Stimulated activated CD8-positive, alpha-beta memory T cell treated with anti-CD3 and anti-CD28 coated beads, Interleukin-2, amount 100 ng/mL, for 48 hours (primary cell): ENCODE results near the gene DEDD2.

ENCODE experiments used
- DNase-seq, 2 donors: peaks; one replicate each; pipeline ENCODE4 v3.0.0-alpha.2; 2020; ENCODE audit warnings: low read depth in 2 of 2

Gene DEDD2

GRCh38 chr19:42173695-42174094 lies 43.8 kb downstream of the DEDD2 start:
- no peak for DNase-seq

- DNase-seq = no peak
Observed at GRCh38 chr19:42172261-42172660, 45.2 kb downstream of the DEDD2 start.

- DNase-seq = no peak
Observed at GRCh38 chr19:42170715-42171114, 46.8 kb downstream of the DEDD2 start.

GRCh38 chr19:42169486-42170413 lies 47.7 kb downstream of the DEDD2 start:
- no peak for DNase-seq

DNA sequence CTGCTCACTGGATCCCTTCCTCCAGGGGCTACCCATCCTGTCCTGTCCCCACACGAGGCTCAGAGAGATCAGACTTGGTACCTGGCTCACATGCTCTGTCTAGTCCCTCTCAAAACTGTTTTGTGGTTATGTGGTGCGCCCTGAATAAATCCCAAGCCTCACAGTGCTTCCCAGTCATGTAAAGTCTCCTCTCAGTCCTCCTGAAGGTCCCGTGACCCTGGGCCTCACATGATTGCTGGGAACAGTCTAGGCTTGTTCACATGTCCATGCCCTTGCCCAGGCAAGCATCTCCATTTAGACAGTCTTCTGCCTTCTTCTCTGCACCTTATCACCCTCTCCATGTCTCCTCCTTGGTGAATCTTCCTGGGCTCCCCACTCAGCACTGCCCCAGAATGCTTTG lies 49.3 kb downstream of the DEDD2 start:
- DNase-seq = no peak

DNA sequence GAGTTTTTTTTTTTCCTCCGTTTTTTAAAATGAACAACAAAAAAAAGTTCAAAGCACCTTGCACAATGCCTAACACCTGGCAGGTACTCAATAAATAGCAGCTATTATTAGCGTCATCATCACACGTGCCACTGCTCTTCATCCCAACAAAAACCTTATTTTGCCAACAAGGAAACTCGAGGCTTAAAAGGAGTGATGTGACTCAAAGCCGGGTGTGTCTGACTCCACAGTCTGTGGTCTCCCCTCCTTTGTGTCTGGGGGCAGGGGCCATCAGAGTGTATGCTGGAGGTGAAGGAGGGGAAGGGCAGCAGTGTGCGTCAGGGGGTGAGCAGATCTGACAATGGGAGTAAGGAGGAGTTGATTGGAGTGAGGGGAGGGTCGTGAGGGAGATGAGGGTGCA lies 51.2 kb downstream of the DEDD2 start:
- no peak for DNase-seq

DNA sequence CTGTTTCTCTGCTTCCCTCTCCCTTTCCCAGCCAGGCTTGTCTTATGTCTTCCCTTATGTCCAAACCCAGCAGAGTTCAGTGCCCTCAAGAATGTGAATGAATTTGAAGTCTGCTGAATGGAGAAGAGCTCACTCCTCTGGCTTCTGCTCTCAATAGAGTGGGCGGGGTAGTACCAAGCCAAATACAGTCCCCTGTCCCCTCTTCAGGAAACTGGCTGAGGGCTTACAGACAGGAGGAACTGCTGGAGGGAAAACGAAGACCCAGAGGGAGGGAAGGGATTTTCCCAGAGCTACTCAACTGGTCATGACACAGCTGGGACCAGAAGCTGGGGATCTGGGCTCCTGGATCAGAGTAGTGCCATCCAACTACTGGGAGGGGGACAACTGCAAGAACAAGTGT lies 52.3 kb downstream of the DEDD2 start:
- DNase-seq = no peak

- DNase-seq = no peak
Observed at GRCh38 chr19:42161616-42162263, 55.7 kb downstream of the DEDD2 start.

- DNase-seq = no peak
Observed at GRCh38 chr19:42159942-42160341, 57.5 kb downstream of the DEDD2 start.

DNA sequence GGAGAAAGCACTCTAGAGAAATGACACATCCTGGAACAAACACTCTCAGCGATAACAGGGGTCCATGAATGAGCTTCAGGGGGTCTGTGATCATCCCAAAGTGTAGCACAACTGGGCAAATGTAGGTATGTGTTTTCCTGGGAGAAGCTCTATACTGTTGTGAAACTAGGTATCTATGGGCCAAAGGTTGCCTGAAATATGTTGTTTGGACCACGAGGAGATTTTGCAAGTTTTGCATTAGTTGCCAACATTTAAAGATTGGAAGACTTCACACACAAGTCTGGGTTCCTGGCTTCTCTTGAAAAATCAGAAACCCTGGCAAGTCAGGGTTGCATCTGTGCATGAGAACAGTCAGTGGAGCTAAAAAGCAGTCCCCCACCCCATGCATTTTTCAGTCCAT lies 58.6 kb downstream of the DEDD2 start:
- DNase-seq = no peak

GRCh38 chr19:42156571-42156970 lies 60.9 kb downstream of the DEDD2 start:
- DNase-seq = no peak

DNA sequence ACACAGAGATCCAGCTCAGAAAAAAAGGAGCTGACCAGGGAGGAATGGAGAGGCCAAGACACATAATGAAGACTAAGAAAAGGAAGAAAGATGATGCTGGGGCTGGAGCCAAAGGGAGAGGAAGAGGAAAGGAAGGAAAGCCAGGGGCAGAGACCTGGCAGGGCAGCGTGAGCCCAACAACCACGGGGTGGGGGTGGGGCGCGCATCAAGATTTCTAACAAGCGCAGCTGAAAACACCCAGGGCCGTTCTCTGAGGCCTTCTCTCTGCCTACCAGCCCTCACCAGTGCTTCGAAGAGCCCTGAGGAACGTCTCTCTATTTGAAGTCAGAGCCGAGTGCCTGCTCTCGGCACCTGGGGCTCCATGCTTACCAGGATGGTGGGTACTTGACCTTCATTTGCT lies 61.7 kb downstream of the DEDD2 start:
- DNase-seq = no peak

DNA sequence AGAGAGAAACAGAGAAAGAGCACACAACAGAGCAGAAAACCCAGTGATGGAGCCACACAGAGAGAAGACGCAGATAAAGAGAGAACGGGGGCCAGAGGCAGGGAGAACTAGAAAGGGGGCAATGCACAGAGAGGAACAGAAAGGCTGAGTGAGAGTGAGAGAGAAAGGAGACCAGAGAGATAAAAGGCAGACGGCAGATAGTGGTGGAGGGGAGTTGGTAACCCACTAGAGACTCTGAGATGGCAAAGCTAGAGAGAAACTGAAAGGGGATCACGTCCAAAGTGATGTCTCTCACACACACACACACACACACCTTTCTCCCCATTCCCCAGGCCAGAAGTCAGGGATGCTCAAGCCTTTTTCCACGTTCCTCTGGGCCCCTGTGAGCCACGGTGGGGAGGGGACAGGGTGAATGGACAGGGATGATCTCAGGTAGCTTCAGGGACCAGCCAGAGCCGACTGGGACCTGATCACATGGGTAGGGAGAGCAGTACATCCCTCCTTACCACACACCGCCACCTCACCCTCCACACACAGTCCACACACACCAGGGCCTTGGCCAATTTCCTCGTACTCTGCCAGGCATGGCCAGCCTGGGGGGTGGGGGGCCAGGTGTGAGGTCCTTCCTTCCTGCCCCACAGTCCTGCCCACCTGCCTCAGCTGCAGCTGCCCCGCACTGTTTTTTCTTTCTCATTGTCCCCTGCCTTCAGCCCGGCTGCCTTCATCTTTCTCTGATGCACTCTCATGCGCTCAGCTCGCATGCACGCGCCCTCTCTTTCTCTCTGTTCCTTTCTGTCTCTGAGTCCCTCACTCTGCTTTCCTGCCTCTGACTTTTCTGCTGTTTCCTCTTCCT lies 62.8 kb downstream of the DEDD2 start:
- DNase-seq = no peak

DNA sequence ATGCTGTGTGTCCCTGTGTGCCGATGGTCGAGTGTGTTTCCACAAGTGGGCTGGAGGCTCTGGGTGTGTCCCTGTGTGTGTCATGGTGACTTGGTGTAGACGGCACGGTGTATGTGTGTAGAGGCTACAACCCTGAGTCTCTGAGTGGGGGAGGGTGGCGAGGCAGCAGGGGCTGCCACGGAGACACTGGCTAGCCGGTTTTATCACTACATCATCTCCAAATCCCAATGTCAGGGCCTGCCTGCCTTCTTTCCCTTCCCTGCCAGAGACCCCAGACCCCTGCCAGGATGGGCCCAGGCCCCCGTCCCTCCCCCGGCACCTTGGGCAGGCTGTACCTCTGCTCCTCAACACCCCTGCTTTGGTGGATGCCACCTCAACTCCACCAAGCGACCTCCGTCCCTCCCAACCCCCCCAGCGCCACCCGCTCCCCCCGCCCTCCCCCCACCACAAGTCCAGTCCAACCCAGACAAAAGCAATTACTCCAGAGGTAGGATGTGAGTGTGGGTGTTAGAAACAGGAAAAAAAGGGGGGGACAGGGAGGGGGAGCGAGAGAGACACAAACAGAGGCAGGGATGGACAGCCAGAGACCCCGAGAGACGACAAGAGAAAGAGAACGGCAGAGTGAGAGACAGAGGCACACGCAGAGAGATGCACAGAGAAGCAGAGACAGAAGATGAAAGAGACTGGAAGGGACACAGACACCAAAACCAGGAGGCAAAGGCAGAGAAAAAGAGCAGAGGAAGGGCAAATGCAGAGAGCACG lies 63.6 kb downstream of the DEDD2 start:
- no peak for DNase-seq

GRCh38 chr19:42152910-42153671 lies 64.4 kb downstream of the DEDD2 start:
- DNase-seq = no peak

GRCh38 chr19:42151782-42152684 lies 65.4 kb downstream of the DEDD2 start:
- no peak for DNase-seq

GRCh38 chr19:42150911-42151361 lies 66.5 kb downstream of the DEDD2 start:
- no peak for DNase-seq

DNA sequence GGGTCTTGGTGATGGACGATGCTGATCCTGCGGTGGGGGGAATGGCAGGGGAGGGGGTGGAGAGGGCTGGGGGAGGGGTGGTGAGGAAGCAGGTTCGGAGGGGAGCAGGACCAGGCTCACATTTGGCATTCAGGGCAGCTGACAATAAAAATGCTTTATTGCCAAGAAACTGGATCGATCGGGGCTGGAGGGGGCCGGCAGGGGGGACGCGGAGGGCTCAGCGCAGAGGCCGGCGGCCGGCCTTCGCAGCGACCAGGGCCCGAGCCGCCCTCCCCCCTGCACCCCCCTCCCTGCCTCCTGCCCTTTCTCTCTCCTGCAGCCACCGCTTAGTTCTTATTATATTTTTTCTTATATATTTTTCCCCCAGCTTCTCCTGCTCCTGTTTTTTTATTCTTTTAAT lies 67.1 kb downstream of the DEDD2 start:
- no peak for DNase-seq

- no peak for DNase-seq
Observed at GRCh38 chr19:42149447-42150202, 67.9 kb downstream of the DEDD2 start.
